Stimulated activated naive B cell treated with anti-CD40 and anti-IgM and Interleukin-4, amounts not matched to agents 10 μg/mL and 1 μg/mL and 100 μg/mL, for 72 hours (primary cell): ENCODE data around the gene OR13J1.

Experiments
- ATAC-seq, 2 donors: fragments of 150-1000 bp; cut with Tn5 transposase; replicated peaks; 2 replicates each; pipeline ENCODE4 v1.10.0; 2021; ENCODE audit warnings: moderate library complexity in 1 of 2
- DNase-seq: peaks from one replicate; pipeline ENCODE4 v3.0.0; 2021
- H3K27ac Mint-ChIP-seq: one replicate; pipeline ENCODE4 v1.8.0; 2022; ENCODE audit warnings: mild to moderate bottlenecking, mixed read lengths
- H3K27me3 Mint-ChIP-seq, 2 donors: one replicate each; pipeline ENCODE4 v1.8.0; 2022; ENCODE audit warnings: mixed read lengths in 2 of 2
- H3K36me3 Mint-ChIP-seq, 2 donors: one replicate each; pipeline ENCODE4 v1.8.0; 2022; ENCODE audit warnings: mixed read lengths in 2 of 2, mild to moderate bottlenecking in 1 of 2
- H3K4me1 Mint-ChIP-seq, 2 donors: one replicate each; pipeline ENCODE4 v1.8.0; 2022; ENCODE audit warnings: mixed read lengths in 2 of 2, mild to moderate bottlenecking in 1 of 2
- H3K4me3 Mint-ChIP-seq, 2 donors: one replicate each; pipeline ENCODE4 v1.8.0; 2022; ENCODE audit warnings: mild to moderate bottlenecking in 2 of 2, mixed read lengths in 2 of 2, moderate library complexity in 1 of 2
- H3K9me3 Mint-ChIP-seq, 2 donors: one replicate each; pipeline ENCODE4 v1.8.0; 2022; ENCODE audit warnings: mixed read lengths in 2 of 2, mild to moderate bottlenecking in 1 of 2

OR13J1 gene

DNA sequence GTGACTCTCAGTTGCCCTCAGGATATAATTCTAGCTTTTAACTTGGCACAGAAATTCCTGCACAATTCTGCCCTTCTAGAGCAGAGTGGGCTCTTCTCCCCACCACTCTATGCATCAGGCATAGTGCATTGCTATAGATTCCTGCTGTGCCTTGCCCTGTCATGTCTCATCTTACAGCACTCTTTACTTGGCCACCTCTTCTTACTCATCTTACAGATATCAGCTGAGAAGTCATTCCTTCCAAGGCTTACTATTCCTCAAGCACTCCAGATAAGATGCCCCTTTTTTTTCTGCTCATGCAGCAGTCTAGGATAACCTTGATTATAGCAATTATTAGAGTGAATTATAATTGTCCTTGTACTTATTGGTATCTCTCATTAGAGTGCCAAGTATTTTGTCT lies 47.3 kb downstream of the OR13J1 start:
- ATAC-seq = no peak
- DNase-seq = no peak
- H3K4me3 Mint-ChIP-seq = no peak overlapping the region
- no peaks in the 10 kb centered on the region for H3K36me3 Mint-ChIP-seq
- H3K9me3 Mint-ChIP-seq = no peaks in the 10 kb centered on the region
- no peak overlapping the region for H3K27ac Mint-ChIP-seq
- H3K27me3 Mint-ChIP-seq = no peaks in the 10 kb centered on the region
- peaks cover 10 to 13% of the 10 kb centered on the region in 2 donors for H3K4me1 Mint-ChIP-seq

DNA sequence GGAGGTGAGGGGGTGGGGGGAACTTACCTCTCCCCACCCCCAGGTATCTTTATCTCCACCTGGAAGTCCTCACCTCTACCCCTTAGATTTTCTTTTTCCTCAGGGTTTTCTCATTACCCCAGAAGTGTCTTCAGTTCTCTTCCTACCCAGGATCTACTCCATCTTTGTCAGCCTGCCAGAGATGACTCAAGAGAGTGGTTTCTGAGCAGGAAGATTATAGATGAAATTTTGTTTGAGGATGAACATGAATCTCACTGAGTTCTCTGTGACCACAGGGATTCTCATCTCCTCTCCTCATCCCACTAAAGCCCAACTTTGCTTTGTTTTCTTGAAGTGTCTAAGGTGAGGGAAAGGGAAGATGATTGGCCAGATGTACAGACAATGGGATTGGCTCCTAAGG lies 50.1 kb downstream of the OR13J1 start:
- no peaks in the 10 kb centered on the region for H3K27me3 Mint-ChIP-seq
- DNase-seq (no peak), ATAC-seq (no peak)
- peaks cover 4 to 5% of the 10 kb centered on the region in 2 donors for H3K4me1 Mint-ChIP-seq
- H3K9me3 Mint-ChIP-seq = no peaks in the 10 kb centered on the region
- H3K36me3 Mint-ChIP-seq = no peaks in the 10 kb centered on the region
- H3K4me3 Mint-ChIP-seq = no peak overlapping the region
- H3K27ac Mint-ChIP-seq = no peak overlapping the region
